Heart left ventricle (tissue), 16 donors: ENCODE results near the gene TNKS1BP1. TPM values are rescaled to one million over a fixed set of nuclear protein-coding genes. Genes with fewer than 3 reads are reported as not detected.

Experiments
- ATAC-seq, 4 donors: fragments of 200-7000 bp; cut with Tn5 transposase; one replicate each; pipeline ENCODE4 v1.9.1; 2020 to 2022; ENCODE audit warnings: moderate library complexity in 4 of 4, mild to moderate bottlenecking in 3 of 4, moderate number of reproducible peaks in 1 of 4
- DNase-seq, 5 donors: peaks; one replicate each; pipeline ENCODE4 v3.0.0-alpha.2; 2020
- H3K27ac ChIP-seq, 12 donors: fragments of 200-600 bp; sonication (generic) in 4 of 12; one replicate each; pipeline versions ENCODE4 v1.5.0 to v1.8.0; 2016 to 2022; ENCODE audit warnings: mild to moderate bottlenecking in 2 of 12
- H3K27me3 ChIP-seq, 9 donors: fragments of 200-600 bp; sonication (generic) in 2 of 9; one replicate each; pipeline versions ENCODE4 v1.5.1 to v1.8.0; 2016 to 2022; ENCODE audit warnings: mild to moderate bottlenecking in 3 of 9
- H3K36me3 ChIP-seq, 9 donors: fragments of 200-600 bp; sonication (generic) in 2 of 9; one replicate each; pipeline versions ENCODE4 v1.5.0 to v1.8.0; 2018 to 2022; ENCODE audit warnings: mild to moderate bottlenecking in 2 of 9
- H3K4me1 ChIP-seq, 12 donors: fragments of 200-600 bp; sonication (generic) in 4 of 12; one replicate each; pipeline versions ENCODE4 v1.5.0 to v1.8.0; 2016 to 2022; ENCODE audit warnings: mild to moderate bottlenecking in 3 of 12
- H3K4me3 ChIP-seq, 12 donors: fragments of 200-600 bp; sonication (generic) in 4 of 12; one replicate each; pipeline versions ENCODE4 v1.5.0 to v1.8.0; 2017 to 2022; ENCODE audit warnings: mild to moderate bottlenecking in 9 of 12, moderate library complexity in 4 of 12
- H3K9me3 ChIP-seq, 12 donors: fragments of 200-600 bp; sonication (generic) in 4 of 12; one replicate each; pipeline versions ENCODE4 v1.5.0 to v1.8.0; 2016 to 2022; ENCODE audit warnings: mild to moderate bottlenecking in 1 of 12
- CTCF ChIP-seq, 12 donors: fragments of 200-600 bp; sonication (generic) in 4 of 12; IDR thresholded peaks; one replicate each; pipeline versions ENCODE4 v1.5.0 to v1.8.0; 2018 to 2022; ENCODE audit warnings: antibody characterized with exemption in 12 of 12, mild to moderate bottlenecking in 5 of 12
- POLR2A ChIP-seq, 2 donors: fragments of 450-650 bp; IDR thresholded peaks; one replicate each; pipeline ENCODE4 v1.6.1; 2017; ENCODE audit warnings: antibody characterized with exemption in 2 of 2, mild to moderate bottlenecking in 2 of 2, moderate library complexity in 2 of 2
- WGBS, 4 donors: extraction: QIAGEN DNeasy Blood & Tissue Kit in 2 of 4; methylation state at CpG; one replicate each; pipeline versions ENCODE4 v1.1.5 to v1.1.7; 2013 to 2018; 5-methylcytosine and 5-hydroxymethylcytosine counted together
- intact Hi-C, 10 donors: fragments of 100-400 bp; cut with DNase I; formaldehyde crosslinking; loops; one replicate each; pipeline versions ENCODE4 v1.11.1 to v1.14.2; 2022
- polyA plus RNA-seq, 2 donors: library from polyadenylated mRNA; stranded (reverse); fragments of 200-250 nt; gene quantifications; one replicate each; pipeline ENCODE4 v1.2.3, GENCODE V29; 2013
- total RNA-seq, 9 donors: library from RNA; depleted of rRNA in 2 of 9; stranded (reverse); fragments of >200 nt in 2 of 9; fragmentation: NEBNext Ultra II Directional in 3 of 9; extraction: Animal tissue kit (Norgen Biotek cat#: 25700) in 3 of 9; gene quantifications; one replicate each; pipeline versions ENCODE4 v1.1.0 to v1.2.4, GENCODE V29; 2016 to 2023
- donor health status: ischemic (EF 13 %, LVEDD 7.1; RV severe dilation, severe dysfunction).
- donor health status: healthy with polysubstance abuse.
- donor health status: DM: no; HTN: yes; CAD: no.
- donor health status: DM: no; HTN: no; CAD: no.
- donor health status: ischemic (EF 25% LVEDD 6.9; RV normal size, moderate dysfunction).
- donor health status: ischemic (EF 25% LVEDD 5.7; RV mildly dilated, moderate dysfunction).
- donor health status: healthy.
- donor health status: DM: yes; HTN: yes; CAD: no.
- donor health status: ischemic (EF 35%, LVEDD 5.7; RV mildly dilated, moderate dysfunction).
- donor health status: nonischemic (EF 11% LVEDD 7.7; RV severe dilation, severe dysfunction).
- donor health status: DM: yes; HTN: yes; CAD: no.
- donor health status: PGD.
- donor health status: ischemic (EF 29% LVEDD 5.4; RV normal size, mild dysfunction).
- donor health status: nonischemic (EF 23%, LVEDD 6.1; RV moderate dilation, normal function).

TNKS1BP1 gene
- total and polyA plus RNA-seq, 11 donors = 25.3 to 68.3 (median 34.2) TPM

- H3K36me3 ChIP-seq = peaks cover 0 to 65% (median 61%) of the 10 kb centered on the region in 9 donors
- ATAC-seq (no peak), DNase-seq (peak in 1 of 5 donors; percentile 20)
- intact Hi-C loops = no loop called here
- H3K27ac ChIP-seq = no peak overlapping the region
- H3K4me1 ChIP-seq = peaks cover 0 to 25% (median 16%) of the 10 kb centered on the region in 12 donors
- H3K27me3 ChIP-seq = no peaks in the 10 kb centered on the region
- no peak overlapping the region for H3K4me3 ChIP-seq
- WGBS, 4 donors = 88 to 94% (median 93%) methylated on average over 9 to 11 of the region's 11 CpGs
- TF ChIP-seq POLR2A (IDR thresholded peaks at IDR 0.05) (no peak), CTCF (IDR thresholded peaks at IDR 0.05) (no peak)
- no peaks in the 10 kb centered on the region for H3K9me3 ChIP-seq
Observed at GRCh38 chr11:57332694-57333440, 8.1 kb upstream of the TNKS1BP1 start.

GRCh38 chr11:57331720-57332119, 7.0 kb upstream of the TNKS1BP1 start:
- intact Hi-C loops = no loop called here
- WGBS, 4 donors = 92 to 97% (median 94%) methylated on average over 14 of the region's 14 CpGs
- Histone ChIP-seq H3K4me3 (no peak overlapping the region), H3K9me3 (no peaks in the 10 kb centered on the region), H3K27me3 (no peaks in the 10 kb centered on the region), H3K36me3 (peaks cover 0 to 77% (median 73%) of the 10 kb centered on the region in 9 donors), H3K4me1 (peaks cover 0 to 30% (median 18%) of the 10 kb centered on the region in 12 donors), H3K27ac (no peak overlapping the region)
- TF ChIP-seq CTCF (IDR thresholded peaks at IDR 0.05) (no peak), POLR2A (IDR thresholded peaks at IDR 0.05) (no peak)
- DNase-seq (peak in 1 of 5 donors; percentile 31), ATAC-seq (no peak)

GRCh38 chr11:57330029-57330428, 5.3 kb upstream of the TNKS1BP1 start:
- DNase-seq = no peak
- Histone ChIP-seq H3K4me1 (peaks cover 2 to 35% (median 23%) of the 10 kb centered on the region in 12 donors), H3K4me3 (no peak overlapping the region), H3K36me3 (peaks cover 0 to 82% (median 76%) of the 10 kb centered on the region in 9 donors), H3K9me3 (no peaks in the 10 kb centered on the region), H3K27me3 (no peaks in the 10 kb centered on the region), H3K27ac (no peak overlapping the region)
- 93 to 97% (median 96%) methylated on average over 9 of the region's 9 CpGs for WGBS, 4 donors
- TF ChIP-seq POLR2A (IDR thresholded peaks at IDR 0.05) (no peak), CTCF (IDR thresholded peaks at IDR 0.05) (no peak)
- no peak for ATAC-seq
- intact Hi-C loops = no loop called here

GRCh38 chr11:57327721-57328120, 3.0 kb upstream of the TNKS1BP1 start:
- H3K9me3 ChIP-seq = no peaks in the 10 kb centered on the region
- intact Hi-C loops = loop anchor here in 2 of 10 donors (5.0 to 10.0 kb wide), 2 partner anchors 50 to 1247 kb away; partner anchors contain the start of genes LPXN (in 1 of the 2) and ZFP91 (in 1 of the 2)
- no peak overlapping the region for H3K4me3 ChIP-seq
- H3K4me1 ChIP-seq = peaks cover 4 to 32% (median 20%) of the 10 kb centered on the region in 12 donors
- DNase-seq (no peak), ATAC-seq (no peak)
- no peaks in the 10 kb centered on the region for H3K27me3 ChIP-seq
- H3K36me3 ChIP-seq = peaks cover 0 to 67% (median 63%) of the 10 kb centered on the region in 9 donors
- WGBS, 4 donors = 93 to 98% (median 95%) methylated on average over 5 of the region's 5 CpGs
- TF ChIP-seq POLR2A (IDR thresholded peaks at IDR 0.05) (no peak), CTCF (IDR thresholded peaks at IDR 0.05) (no peak)
- peak overlapping the region in 3 of 12 donors; percentile 2 to 98 (median 18) for H3K27ac ChIP-seq
